ENCODE results near the gene AGMAT.
"Not testable (repeated sequence)": the region's sequence is repeated elsewhere in the genome, so short reads cannot be mapped to it uniquely, and the experiment has no call there.

AGMAT gene

DNA sequence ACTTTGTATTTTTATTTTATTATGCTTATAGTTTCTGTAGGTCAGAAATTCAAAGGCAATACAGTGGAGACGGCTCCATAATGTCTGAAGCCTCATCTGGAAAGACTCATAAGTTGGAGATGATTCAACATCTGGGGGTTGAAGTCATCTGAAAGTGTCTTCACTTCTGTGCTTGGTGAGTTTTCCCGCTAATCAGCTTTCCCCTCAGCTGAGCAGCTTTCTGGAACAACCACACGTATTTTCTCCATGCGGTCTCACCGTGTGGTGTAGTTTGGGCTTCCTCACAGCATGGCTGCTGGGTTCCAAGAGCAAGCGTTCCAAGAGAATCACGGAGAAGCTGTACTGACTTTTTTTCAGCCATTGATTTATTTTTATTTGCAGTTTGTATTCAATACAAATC lies 24.8 kb upstream of the AGMAT start:
- DNase-seq, result no peak

- DNase-seq, result no peak
These were observed 20.8 kb upstream of the AGMAT start for GRCh38 chr1:15605398-15606383.

- DNase-seq, result not testable (repeated sequence)
These were observed 19.5 kb upstream of the AGMAT start for GRCh38 chr1:15604400-15604799.

DNA sequence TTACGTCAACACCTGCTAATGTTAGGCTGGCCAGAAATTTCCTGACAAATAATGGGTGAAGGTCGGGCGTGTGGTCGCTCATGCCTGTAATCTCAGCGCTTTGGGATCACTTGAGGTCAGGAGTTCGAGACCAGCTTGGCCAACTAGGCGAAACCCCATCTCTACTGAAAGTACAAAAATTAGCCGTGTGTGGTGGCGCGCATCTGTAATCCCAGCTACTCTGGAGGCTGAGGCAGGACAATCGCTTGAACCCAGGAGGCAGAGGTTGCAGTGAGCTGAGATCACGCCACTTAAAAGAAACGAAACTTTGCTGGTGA lies 19.1 kb upstream of the AGMAT start:
- DNase-seq, result not testable (repeated sequence)

DNA sequence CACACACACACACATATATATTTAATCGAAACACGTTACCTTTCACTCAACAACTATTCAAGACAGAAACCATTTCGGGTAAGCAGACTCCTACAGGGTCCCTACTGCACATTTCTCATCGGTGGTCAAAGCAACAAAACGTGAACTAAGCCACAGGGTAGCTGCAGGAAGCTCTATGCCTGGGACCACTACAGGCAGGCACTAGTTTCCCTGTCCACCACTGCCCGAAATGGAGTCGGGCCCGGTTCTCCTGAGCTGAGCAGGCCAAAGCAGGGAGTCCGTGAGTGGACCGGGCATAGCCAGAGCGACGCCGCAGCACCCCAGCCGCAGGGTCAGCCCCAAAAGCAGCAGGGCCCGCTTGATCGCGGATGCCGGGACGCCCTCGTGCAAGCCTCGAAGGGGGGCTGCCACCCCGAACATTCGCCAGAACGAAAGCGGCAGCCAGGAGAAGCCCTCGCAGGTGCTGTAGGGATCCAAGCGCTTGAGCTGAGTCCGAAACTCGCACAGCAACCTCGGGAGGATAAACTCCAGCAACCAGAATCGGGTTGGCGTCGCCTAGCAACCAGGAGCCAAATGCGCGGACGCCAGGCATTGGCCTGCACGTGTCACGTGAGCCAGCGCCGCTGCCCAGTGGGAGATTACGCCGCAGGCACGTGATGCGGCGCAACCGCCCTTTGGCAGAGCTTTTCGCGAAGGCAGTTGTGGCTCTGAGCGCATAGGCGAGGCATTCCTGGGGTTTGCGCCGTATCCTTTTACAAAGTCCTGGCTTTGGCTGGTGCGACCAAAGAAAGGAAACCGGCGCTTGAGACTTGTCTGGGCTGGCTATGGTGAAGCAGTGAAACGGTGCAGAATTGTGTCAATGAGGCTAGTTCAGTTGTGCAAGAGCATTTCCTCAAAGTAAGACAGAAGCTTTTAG lies 18.5 kb upstream of the AGMAT start:
- DNase-seq, result peak; percentile 83

GRCh38 chr1:15598436-15598835 lies 13.6 kb upstream of the AGMAT start:
- no peak for DNase-seq

GRCh38 chr1:15595809-15596617 lies 11.2 kb upstream of the AGMAT start:
- no peak for DNase-seq

DNA sequence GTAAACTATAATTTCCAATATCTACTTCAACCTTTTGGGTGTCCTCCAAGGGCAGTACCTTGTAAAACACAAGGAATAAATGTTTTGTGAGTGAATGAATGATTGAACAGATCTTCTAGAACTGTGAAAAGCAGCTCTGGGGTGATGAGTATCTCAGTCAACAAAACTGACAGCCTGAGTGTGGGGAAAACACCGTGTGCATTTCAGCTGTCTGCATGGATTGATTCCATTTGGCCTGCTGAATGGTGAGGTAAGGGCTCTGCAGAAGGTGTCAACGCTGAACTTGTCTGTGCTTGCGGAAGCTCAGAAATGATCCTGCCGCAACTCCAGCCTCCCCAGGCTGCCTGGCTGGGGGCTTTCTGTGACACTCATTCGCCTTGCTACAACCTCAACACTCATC lies 7.4 kb upstream of the AGMAT start:
- DNase-seq, result no peak

GRCh38 chr1:15583016-15583706 lies 1.7 kb downstream of the AGMAT start:
- no peak for DNase-seq

- DNase-seq, result no peak
These were observed 5.2 kb downstream of the AGMAT start for GRCh38 chr1:15579683-15580047.

- no peak for DNase-seq
These were observed 5.7 kb downstream of the AGMAT start for GRCh38 chr1:15578921-15579682.

DNA sequence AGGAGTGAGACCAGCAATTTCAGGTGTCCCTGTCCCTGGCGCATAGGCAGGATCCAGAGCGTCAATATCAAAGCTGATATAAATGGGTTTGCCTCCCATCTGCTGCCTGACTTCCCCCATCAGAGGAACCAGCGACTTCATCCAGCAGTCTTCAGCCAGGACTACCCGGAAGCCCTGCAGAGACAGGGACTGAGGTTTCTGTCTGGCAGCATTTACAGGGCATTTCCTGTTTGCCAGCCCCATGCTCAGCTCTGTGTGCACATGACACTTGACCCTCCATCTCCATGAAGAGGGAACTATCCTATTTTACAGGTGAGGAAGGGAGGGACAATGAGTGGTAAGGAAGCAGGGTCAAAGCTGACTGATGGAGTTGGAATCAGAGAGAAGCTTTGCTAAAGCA lies 7.2 kb downstream of the AGMAT start:
- DNase-seq, result no peak

GRCh38 chr1:15575549-15576150 lies 9.2 kb downstream of the AGMAT start:
- DNase-seq, result no peak

GRCh38 chr1:15574741-15575140 lies 10.1 kb downstream of the AGMAT start:
- DNase-seq, result no peak

- no peak for DNase-seq
These were observed 11.4 kb downstream of the AGMAT start for GRCh38 chr1:15573477-15573876.

- no peak for DNase-seq
These were observed 13.6 kb downstream of the AGMAT start for GRCh38 chr1:15571266-15571665.

- no peak for DNase-seq
These were observed 14.0 kb downstream of the AGMAT start for GRCh38 chr1:15570861-15571260.

DNA sequence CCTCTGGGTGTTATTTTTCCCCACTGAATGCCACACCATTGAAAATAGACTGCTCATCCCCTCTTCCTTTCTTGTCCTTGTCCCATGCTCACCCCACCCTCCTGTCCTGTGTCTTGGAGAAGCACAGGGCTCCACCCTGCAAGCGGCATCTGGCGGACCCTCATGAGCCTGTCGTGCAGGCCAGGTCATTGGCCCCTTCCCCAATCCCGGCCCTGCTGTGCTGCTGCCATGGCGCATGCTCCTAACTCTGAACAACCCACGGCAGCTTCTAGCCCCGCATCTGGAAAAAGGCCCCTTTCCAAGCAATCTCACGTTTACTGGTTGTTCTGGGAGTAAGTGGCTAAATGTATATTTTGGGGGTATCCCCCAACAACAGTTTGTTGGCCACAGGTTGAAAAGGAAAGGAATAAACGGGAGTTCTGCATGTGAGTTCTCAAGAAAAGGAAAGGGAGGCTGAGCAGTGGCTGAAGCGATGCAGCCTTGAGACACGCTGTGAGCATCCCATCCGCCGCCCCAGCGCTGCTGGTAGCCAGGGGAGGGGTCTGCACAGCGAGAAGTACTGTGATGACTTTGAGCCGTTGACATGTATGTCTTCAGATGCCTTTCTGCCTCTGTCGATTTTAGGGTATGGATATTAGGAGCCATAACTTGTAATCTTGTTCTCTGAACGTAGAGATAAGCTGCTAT lies 16.3 kb downstream of the AGMAT start:
- DNase-seq, result no peak

DNA sequence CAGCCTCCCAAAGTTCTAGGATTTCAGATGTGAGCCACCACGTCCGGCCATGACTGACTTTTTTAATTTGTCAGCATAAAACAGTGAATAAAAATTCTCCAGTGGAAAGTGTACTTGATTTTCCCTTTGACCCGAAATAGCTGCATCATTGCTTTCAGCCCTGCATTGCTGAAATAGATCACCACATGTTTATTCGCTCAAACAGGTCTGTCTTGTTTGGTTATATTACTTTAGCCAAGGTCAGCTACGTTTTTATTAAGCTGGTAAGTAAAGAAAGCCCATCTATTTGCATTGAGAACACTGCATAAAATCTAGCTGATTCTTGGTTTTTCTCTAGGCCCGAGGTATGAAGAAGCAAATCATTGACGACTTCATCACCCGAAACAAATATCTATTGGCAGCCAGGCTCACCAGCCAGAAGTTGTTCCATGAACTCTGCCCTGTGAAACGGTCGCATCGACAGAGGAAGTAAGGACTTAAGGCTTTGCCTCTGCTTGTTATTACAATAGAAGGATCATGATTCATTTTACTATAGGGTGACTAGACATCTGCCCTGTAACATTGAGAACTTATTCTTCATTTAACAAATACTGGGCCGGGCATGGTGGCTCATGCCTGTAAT lies 25.6 kb downstream of the AGMAT start:
- DNase-seq, result no peak

- no peak for DNase-seq
These were observed 26.3 kb downstream of the AGMAT start for GRCh38 chr1:15558516-15558915.
